Keratinocyte (primary cell): ENCODE measurements around the gene LAMB4.
"Not testable (repeated sequence)": the region's sequence is repeated elsewhere in the genome, so short reads cannot be mapped to it uniquely, and the experiment has no call there.

Source experiments
- EZH2 ChIP-seq: IDR thresholded peaks from one replicate; pipeline ENCODE4 v1.6.1; 2012; ENCODE audit warnings: inconsistent platforms, mild to moderate bottlenecking, low read length, moderate library complexity
- TF ChIP-seq, protein P1 (sequence below), 3 experiments: IDR thresholded peaks in 1 of 3; conservative IDR thresholded peaks in 1 of 3; optimal IDR thresholded peaks in 1 of 3; 2 replicates in 2 of 3; 3 replicates in 1 of 3; pipeline versions ENCODE3 to v1.5.1; 2011; ENCODE audit warnings: low read length in 3 of 3, mild to moderate bottlenecking in 3 of 3, moderate library complexity in 2 of 3, control low read depth in 1 of 3, inconsistent platforms in 1 of 3; ENCODE audit not compliant: insufficient read depth in 2 of 3; ENCODE audit errors: extremely low read depth in 1 of 3

DNA sequence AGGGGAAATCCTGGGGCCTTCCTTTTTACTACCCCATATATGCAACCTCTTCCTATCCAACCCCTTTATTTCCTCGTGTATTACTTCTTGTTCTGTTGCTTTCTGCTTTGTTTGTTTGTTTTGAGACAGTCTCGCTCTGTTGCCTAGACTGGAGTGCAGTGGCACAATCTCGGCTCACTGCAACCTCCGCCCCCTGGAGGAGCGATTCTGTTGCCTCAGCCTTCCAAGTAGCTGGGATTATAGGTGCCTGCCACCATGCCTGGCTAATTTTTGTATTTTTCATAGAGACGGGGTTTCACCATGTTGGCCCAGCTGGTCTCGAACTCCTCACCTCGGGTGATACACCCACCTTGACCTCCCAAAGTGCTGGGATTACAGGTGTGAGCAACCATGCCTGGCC is 96.9 kb downstream of the LAMB4 start:
- TF ChIP-seq, protein P1, sequence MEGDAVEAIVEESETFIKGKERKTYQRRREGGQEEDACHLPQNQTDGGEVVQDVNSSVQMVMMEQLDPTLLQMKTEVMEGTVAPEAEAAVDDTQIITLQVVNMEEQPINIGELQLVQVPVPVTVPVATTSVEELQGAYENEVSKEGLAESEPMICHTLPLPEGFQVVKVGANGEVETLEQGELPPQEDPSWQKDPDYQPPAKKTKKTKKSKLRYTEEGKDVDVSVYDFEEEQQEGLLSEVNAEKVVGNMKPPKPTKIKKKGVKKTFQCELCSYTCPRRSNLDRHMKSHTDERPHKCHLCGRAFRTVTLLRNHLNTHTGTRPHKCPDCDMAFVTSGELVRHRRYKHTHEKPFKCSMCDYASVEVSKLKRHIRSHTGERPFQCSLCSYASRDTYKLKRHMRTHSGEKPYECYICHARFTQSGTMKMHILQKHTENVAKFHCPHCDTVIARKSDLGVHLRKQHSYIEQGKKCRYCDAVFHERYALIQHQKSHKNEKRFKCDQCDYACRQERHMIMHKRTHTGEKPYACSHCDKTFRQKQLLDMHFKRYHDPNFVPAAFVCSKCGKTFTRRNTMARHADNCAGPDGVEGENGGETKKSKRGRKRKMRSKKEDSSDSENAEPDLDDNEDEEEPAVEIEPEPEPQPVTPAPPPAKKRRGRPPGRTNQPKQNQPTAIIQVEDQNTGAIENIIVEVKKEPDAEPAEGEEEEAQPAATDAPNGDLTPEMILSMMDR (optimal IDR thresholded peaks at IDR 0.05 in 1 of 3, IDR thresholded peaks at IDR 0.05 in 1 of 3, conservative IDR thresholded peaks at IDR 0.05 in 1 of 3; ENCODE audit: extremely low read depth in 1 of 3, insufficient read depth in 2 of 3, low read length in 3 of 3): not testable (repeated sequence)
- not testable (repeated sequence) for TF ChIP-seq EZH2
